Measurements from ENCODE around the gene PLA2G5. TPM values are rescaled to one million over a fixed set of nuclear protein-coding genes. Genes with fewer than 3 reads are reported as not detected.

The PLA2G5 gene
- total RNA-seq, 1 donor from 2014 or later, result not detected

DNA sequence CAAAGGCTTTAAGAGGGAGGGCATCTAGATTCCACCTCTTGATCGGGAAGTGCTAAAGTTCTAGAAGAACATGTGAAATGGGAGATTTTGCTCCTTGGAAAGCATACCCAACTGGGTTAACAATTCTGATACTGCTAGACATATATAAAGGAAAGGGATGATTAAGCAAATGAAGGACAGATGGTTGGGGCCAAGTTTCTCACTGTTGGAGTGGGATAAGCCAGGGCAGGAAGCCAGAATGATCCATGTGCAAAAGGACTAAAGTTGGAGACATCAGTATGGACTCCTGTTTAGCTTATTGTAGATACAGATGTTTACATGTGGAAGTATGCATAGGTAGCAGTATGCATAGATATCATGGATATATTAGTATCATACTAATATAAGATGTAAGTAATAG is 16.8 kb downstream of the PLA2G5 start:
- Mint-ChIP-seq H3K36me3 (no peaks in the 10 kb centered on the region), H3K27ac (no peak overlapping the region), H3K4me1 (ENCODE audit: unreplicated experiment) (no peaks in the 10 kb centered on the region), H3K4me3 (no peak overlapping the region), H3K9me3 (no peaks in the 10 kb centered on the region), H3K27me3 (peaks cover 9% of the 10 kb centered on the region)
- DNase-seq (ENCODE audit: extremely low spot score, unreplicated experiment), result no peak
- TF ChIP-seq, protein P1, sequence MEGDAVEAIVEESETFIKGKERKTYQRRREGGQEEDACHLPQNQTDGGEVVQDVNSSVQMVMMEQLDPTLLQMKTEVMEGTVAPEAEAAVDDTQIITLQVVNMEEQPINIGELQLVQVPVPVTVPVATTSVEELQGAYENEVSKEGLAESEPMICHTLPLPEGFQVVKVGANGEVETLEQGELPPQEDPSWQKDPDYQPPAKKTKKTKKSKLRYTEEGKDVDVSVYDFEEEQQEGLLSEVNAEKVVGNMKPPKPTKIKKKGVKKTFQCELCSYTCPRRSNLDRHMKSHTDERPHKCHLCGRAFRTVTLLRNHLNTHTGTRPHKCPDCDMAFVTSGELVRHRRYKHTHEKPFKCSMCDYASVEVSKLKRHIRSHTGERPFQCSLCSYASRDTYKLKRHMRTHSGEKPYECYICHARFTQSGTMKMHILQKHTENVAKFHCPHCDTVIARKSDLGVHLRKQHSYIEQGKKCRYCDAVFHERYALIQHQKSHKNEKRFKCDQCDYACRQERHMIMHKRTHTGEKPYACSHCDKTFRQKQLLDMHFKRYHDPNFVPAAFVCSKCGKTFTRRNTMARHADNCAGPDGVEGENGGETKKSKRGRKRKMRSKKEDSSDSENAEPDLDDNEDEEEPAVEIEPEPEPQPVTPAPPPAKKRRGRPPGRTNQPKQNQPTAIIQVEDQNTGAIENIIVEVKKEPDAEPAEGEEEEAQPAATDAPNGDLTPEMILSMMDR (conservative IDR thresholded peaks at IDR 0.05), result no peak

DNA sequence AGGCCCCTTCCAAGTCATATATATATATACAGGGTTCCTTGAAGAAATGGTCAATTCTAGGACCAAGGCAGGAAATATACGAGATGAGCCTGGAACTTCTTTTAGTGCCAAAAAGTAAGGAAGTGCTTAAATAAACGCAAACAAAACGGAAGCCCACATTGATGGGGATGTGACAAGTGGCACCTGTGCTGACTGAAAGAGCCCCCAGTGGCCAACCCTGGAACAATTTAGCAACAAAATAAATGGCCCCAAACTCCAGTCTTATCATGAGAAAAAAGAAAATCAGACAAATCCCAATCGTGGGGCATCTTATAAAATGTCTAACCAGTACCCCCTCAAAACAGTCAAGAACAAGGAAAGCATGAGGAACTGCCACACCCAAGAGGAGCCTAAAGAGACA is 17.7 kb downstream of the PLA2G5 start:
- no peak for DNase-seq (ENCODE audit: extremely low spot score, unreplicated experiment)
- TF ChIP-seq, protein P1 (conservative IDR thresholded peaks at IDR 0.05), result peak; percentile 46

GRCh38 chr1:20089328-20090077 is 19.5 kb downstream of the PLA2G5 start:
- no peaks in the 10 kb centered on the region for H3K4me1 Mint-ChIP-seq (ENCODE audit: unreplicated experiment)
- no peak overlapping the region for H3K4me3 Mint-ChIP-seq
- no peaks in the 10 kb centered on the region for H3K9me3 Mint-ChIP-seq
- no peak overlapping the region for H3K27ac Mint-ChIP-seq
- no peaks in the 10 kb centered on the region for H3K36me3 Mint-ChIP-seq
- TF ChIP-seq, protein P1 (conservative IDR thresholded peaks at IDR 0.05), result no peak
- peaks cover 34% of the 10 kb centered on the region for H3K27me3 Mint-ChIP-seq
- DNase-seq (ENCODE audit: extremely low spot score, unreplicated experiment), result no peak

More for the DNA sequence above, 17.7 kb downstream of the PLA2G5 start:
- Mint-ChIP-seq H3K36me3 (no peaks in the 10 kb centered on the region), H3K4me3 (no peak overlapping the region), H3K27ac (no peak overlapping the region), H3K9me3 (no peaks in the 10 kb centered on the region), H3K27me3 (peaks cover 18% of the 10 kb centered on the region), H3K4me1 (ENCODE audit: unreplicated experiment) (no peaks in the 10 kb centered on the region)

DNA sequence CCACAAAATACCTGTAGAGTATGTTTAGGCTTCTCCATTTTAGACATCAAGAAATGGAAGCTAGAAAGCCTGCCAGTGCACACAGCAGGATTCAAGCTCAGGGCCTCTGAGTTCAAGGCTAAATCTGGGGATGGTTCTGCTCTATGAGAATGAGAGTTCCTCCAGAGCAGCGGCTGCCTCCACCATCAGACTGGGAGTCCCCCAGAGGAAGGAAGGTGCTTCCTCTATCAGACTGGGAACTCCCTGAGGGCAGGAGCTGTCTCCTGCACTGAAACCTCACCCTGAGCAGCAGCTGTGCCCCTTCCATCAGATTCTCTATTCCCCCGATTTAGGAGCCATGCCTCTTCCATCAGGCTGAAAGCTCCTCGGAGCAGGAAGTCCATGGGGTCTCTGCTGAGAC is 20.1 kb downstream of the PLA2G5 start:
- H3K27me3 Mint-ChIP-seq, result peaks cover 37% of the 10 kb centered on the region
- no peak for DNase-seq (ENCODE audit: extremely low spot score, unreplicated experiment)
- no peaks in the 10 kb centered on the region for H3K9me3 Mint-ChIP-seq
- H3K36me3 Mint-ChIP-seq, result no peaks in the 10 kb centered on the region
- TF ChIP-seq, protein P1 (conservative IDR thresholded peaks at IDR 0.05), result no peak
- H3K27ac Mint-ChIP-seq, result no peak overlapping the region
- no peak overlapping the region for H3K4me3 Mint-ChIP-seq
- H3K4me1 Mint-ChIP-seq (ENCODE audit: unreplicated experiment), result no peaks in the 10 kb centered on the region

GRCh38 chr1:20090641-20091040 is 20.6 kb downstream of the PLA2G5 start:
- Mint-ChIP-seq H3K9me3 (no peaks in the 10 kb centered on the region), H3K4me1 (ENCODE audit: unreplicated experiment) (no peaks in the 10 kb centered on the region), H3K27ac (no peak overlapping the region), H3K27me3 (peaks cover 40% of the 10 kb centered on the region), H3K4me3 (no peak overlapping the region), H3K36me3 (no peaks in the 10 kb centered on the region)
- TF ChIP-seq, protein P1 (conservative IDR thresholded peaks at IDR 0.05), result no peak
- DNase-seq (ENCODE audit: extremely low spot score, unreplicated experiment), result no peak
